Measurements from ENCODE around the gene CRISPLD2.

Gene CRISPLD2

GRCh38 chr16:84833542-84834402 lies 14.0 kb downstream of the CRISPLD2 start:
- Histone ChIP-seq H3K4me1 (ENCODE audit: insufficient read depth, low read length) (peaks cover 10% of the 10 kb centered on the region), H3K36me3 (ENCODE audit: insufficient read depth, low read length) (no peaks in the 10 kb centered on the region), H3K9me3 (ENCODE audit: insufficient read depth, low read depth, low read length) (no peaks in the 10 kb centered on the region), H3K9ac (ENCODE audit: low read depth, low read length) (no peak overlapping the region), H3K4me3 (ENCODE audit: low read length) (no peak overlapping the region), H3K27me3 (ENCODE audit: insufficient read depth, low read length) (no peaks in the 10 kb centered on the region), H3K27ac (ENCODE audit: low read depth, low read length) (no peak overlapping the region)
- WGBS, result 95% methylated on average over 34 of the region's 34 CpGs

- Histone ChIP-seq H3K27me3 (ENCODE audit: insufficient read depth, low read length) (no peaks in the 10 kb centered on the region), H3K4me3 (ENCODE audit: low read length) (no peak overlapping the region), H3K9ac (ENCODE audit: low read depth, low read length) (no peak overlapping the region), H3K9me3 (ENCODE audit: insufficient read depth, low read depth, low read length) (no peaks in the 10 kb centered on the region), H3K27ac (ENCODE audit: low read depth, low read length) (no peak overlapping the region), H3K36me3 (ENCODE audit: insufficient read depth, low read length) (no peaks in the 10 kb centered on the region), H3K4me1 (ENCODE audit: insufficient read depth, low read length) (peaks cover 10% of the 10 kb centered on the region)
- WGBS, result 99% methylated on average over 6 of the region's 6 CpGs
Observed at GRCh38 chr16:84834403-84834772, 14.6 kb downstream of the CRISPLD2 start.

- Histone ChIP-seq H3K27ac (ENCODE audit: low read depth, low read length) (no peak overlapping the region), H3K27me3 (ENCODE audit: insufficient read depth, low read length) (0 out of 2 replicates have a peak, but pooled peaks cover 2% of the 10 kb centered on the region), H3K4me3 (ENCODE audit: low read length) (no peak overlapping the region), H3K9me3 (ENCODE audit: insufficient read depth, low read depth, low read length) (no peaks in the 10 kb centered on the region), H3K4me1 (ENCODE audit: insufficient read depth, low read length) (peaks cover 13% of the 10 kb centered on the region), H3K9ac (ENCODE audit: low read depth, low read length) (no peak overlapping the region), H3K36me3 (ENCODE audit: insufficient read depth, low read length) (no peaks in the 10 kb centered on the region)
- WGBS, result 23% methylated on average over 16 of the region's 16 CpGs
Observed at GRCh38 chr16:84836234-84836647, 16.5 kb downstream of the CRISPLD2 start.

GRCh38 chr16:84836967-84837366 lies 17.2 kb downstream of the CRISPLD2 start:
- Histone ChIP-seq H3K9ac (ENCODE audit: low read depth, low read length) (no peak overlapping the region), H3K27me3 (ENCODE audit: insufficient read depth, low read length) (0 out of 2 replicates have a peak, but pooled peaks cover 2% of the 10 kb centered on the region), H3K27ac (ENCODE audit: low read depth, low read length) (no peak overlapping the region), H3K36me3 (ENCODE audit: insufficient read depth, low read length) (no peaks in the 10 kb centered on the region), H3K9me3 (ENCODE audit: insufficient read depth, low read depth, low read length) (no peaks in the 10 kb centered on the region), H3K4me3 (ENCODE audit: low read length) (no peak overlapping the region), H3K4me1 (ENCODE audit: insufficient read depth, low read length) (peaks cover 13% of the 10 kb centered on the region)
- WGBS, result 94% methylated on average over 12 of the region's 12 CpGs

- Histone ChIP-seq H3K9ac (ENCODE audit: low read depth, low read length) (no peak overlapping the region), H3K4me3 (ENCODE audit: low read length) (no peak overlapping the region), H3K9me3 (ENCODE audit: insufficient read depth, low read depth, low read length) (no peaks in the 10 kb centered on the region), H3K4me1 (ENCODE audit: insufficient read depth, low read length) (peaks cover 24% of the 10 kb centered on the region), H3K27me3 (ENCODE audit: insufficient read depth, low read length) (peaks cover 11% of the 10 kb centered on the region; the same call in 1 of the 2 replicates), H3K27ac (ENCODE audit: low read depth, low read length) (no peak overlapping the region), H3K36me3 (ENCODE audit: insufficient read depth, low read length) (no peaks in the 10 kb centered on the region)
- WGBS, result 89% methylated on average over 19 of the region's 19 CpGs
Observed at GRCh38 chr16:84838383-84838948, 18.7 kb downstream of the CRISPLD2 start.

GRCh38 chr16:84839054-84839453 lies 19.3 kb downstream of the CRISPLD2 start:
- Histone ChIP-seq H3K9me3 (ENCODE audit: insufficient read depth, low read depth, low read length) (no peaks in the 10 kb centered on the region), H3K27ac (ENCODE audit: low read depth, low read length) (no peak overlapping the region), H3K36me3 (ENCODE audit: insufficient read depth, low read length) (no peaks in the 10 kb centered on the region), H3K4me1 (ENCODE audit: insufficient read depth, low read length) (peaks cover 30% of the 10 kb centered on the region), H3K27me3 (ENCODE audit: insufficient read depth, low read length) (peaks cover 17% of the 10 kb centered on the region), H3K4me3 (ENCODE audit: low read length) (no peak overlapping the region), H3K9ac (ENCODE audit: low read depth, low read length) (no peak overlapping the region)
- WGBS, result 83% methylated on average over 7 of the region's 7 CpGs

GRCh38 chr16:84839956-84840355 lies 20.2 kb downstream of the CRISPLD2 start:
- 56% methylated on average over 7 of the region's 7 CpGs for WGBS

GRCh38 chr16:84840687-84841627 lies 21.2 kb downstream of the CRISPLD2 start:
- 89% methylated on average over 22 of the region's 22 CpGs for WGBS
- Histone ChIP-seq H3K27ac (ENCODE audit: low read depth, low read length) (no peak overlapping the region; the same call in 1 of the 2 replicates), H3K9me3 (ENCODE audit: insufficient read depth, low read depth, low read length) (no peaks in the 10 kb centered on the region), H3K36me3 (ENCODE audit: insufficient read depth, low read length) (no peaks in the 10 kb centered on the region), H3K27me3 (ENCODE audit: insufficient read depth, low read length) (peaks cover 24% of the 10 kb centered on the region), H3K9ac (ENCODE audit: low read depth, low read length) (peak overlapping the region; percentile 95; the same call in 1 of the 2 replicates), H3K4me3 (ENCODE audit: low read length) (no peak overlapping the region), H3K4me1 (ENCODE audit: insufficient read depth, low read length) (peaks cover 39% of the 10 kb centered on the region)

More at GRCh38 chr16:84839956-84840355, 20.2 kb downstream of the CRISPLD2 start:
- Histone ChIP-seq H3K9ac (ENCODE audit: low read depth, low read length) (no peak overlapping the region), H3K4me3 (ENCODE audit: low read length) (no peak overlapping the region), H3K27me3 (ENCODE audit: insufficient read depth, low read length) (peaks cover 19% of the 10 kb centered on the region), H3K9me3 (ENCODE audit: insufficient read depth, low read depth, low read length) (no peaks in the 10 kb centered on the region), H3K4me1 (ENCODE audit: insufficient read depth, low read length) (peaks cover 38% of the 10 kb centered on the region), H3K36me3 (ENCODE audit: insufficient read depth, low read length) (no peaks in the 10 kb centered on the region), H3K27ac (ENCODE audit: low read depth, low read length) (no peak overlapping the region)

- Histone ChIP-seq H3K9me3 (ENCODE audit: insufficient read depth, low read depth, low read length) (no peaks in the 10 kb centered on the region), H3K27ac (ENCODE audit: low read depth, low read length) (peak overlapping the region; percentile 88), H3K4me1 (ENCODE audit: insufficient read depth, low read length) (peaks cover 35% of the 10 kb centered on the region), H3K27me3 (ENCODE audit: insufficient read depth, low read length) (peaks cover 24% of the 10 kb centered on the region), H3K36me3 (ENCODE audit: insufficient read depth, low read length) (no peaks in the 10 kb centered on the region), H3K9ac (ENCODE audit: low read depth, low read length) (peak overlapping the region; percentile 95), H3K4me3 (ENCODE audit: low read length) (peak overlapping the region; percentile 51)
- WGBS, result 7% methylated on average over 18 of the region's 18 CpGs
Observed at GRCh38 chr16:84841787-84842300, 22.1 kb downstream of the CRISPLD2 start.

GRCh38 chr16:84842516-84843148 lies 22.8 kb downstream of the CRISPLD2 start:
- WGBS, result 64% methylated on average over 18 of the region's 18 CpGs
- Histone ChIP-seq H3K9me3 (ENCODE audit: insufficient read depth, low read depth, low read length) (no peaks in the 10 kb centered on the region), H3K27ac (ENCODE audit: low read depth, low read length) (no peak overlapping the region), H3K27me3 (ENCODE audit: insufficient read depth, low read length) (peaks cover 24% of the 10 kb centered on the region), H3K9ac (ENCODE audit: low read depth, low read length) (peak overlapping the region; percentile 30; the same call in 1 of the 2 replicates), H3K36me3 (ENCODE audit: insufficient read depth, low read length) (no peaks in the 10 kb centered on the region), H3K4me1 (ENCODE audit: insufficient read depth, low read length) (peaks cover 38% of the 10 kb centered on the region), H3K4me3 (ENCODE audit: low read length) (no peak overlapping the region)
